BLaER1 treated with 17β-estradiol and CSF1 and Interleukin-3, amounts not matched to agents 10 nM and 100 nM (cell line): ENCODE measurements around the gene TUBB.
"Not testable (repeated sequence)": the region's sequence is repeated elsewhere in the genome, so short reads cannot be mapped to it uniquely, and the experiment has no call there.

Experiments used
- H3K27ac ChIP-seq, 11 experiments: shearing (Covaris generic); formaldehyde crosslinking; 2 replicates each; pipeline ENCODE4 v1.8.1; 2022
- H3K27me3 ChIP-seq, 11 experiments: shearing (Covaris generic); formaldehyde crosslinking; 2 replicates each; pipeline ENCODE4 v1.8.1; 2022
- H3K36me3 ChIP-seq, 11 experiments: shearing (Covaris generic); formaldehyde crosslinking; 2 replicates each; pipeline ENCODE4 v1.8.1; 2022
- H3K4me1 ChIP-seq, 10 experiments: shearing (Covaris generic); formaldehyde crosslinking; 2 replicates each; pipeline ENCODE4 v1.8.1; 2022
- H3K4me2 ChIP-seq, 11 experiments: shearing (Covaris generic); formaldehyde crosslinking; 2 replicates each; pipeline ENCODE4 v1.8.1; 2022
- H3K4me3 ChIP-seq, 10 experiments: shearing (Covaris generic); formaldehyde crosslinking; 2 replicates each; pipeline ENCODE4 v1.8.1; 2022
- H3K9ac ChIP-seq, 11 experiments: shearing (Covaris generic); formaldehyde crosslinking; 2 replicates each; pipeline ENCODE4 v1.8.1; 2022
- H3K9me3 ChIP-seq, 11 experiments: shearing (Covaris generic); formaldehyde crosslinking; replicated peaks in 1 of 11; 2 replicates each; pipeline ENCODE4 v1.8.1; 2022
- H4K20me1 ChIP-seq, 11 experiments: shearing (Covaris generic); formaldehyde crosslinking; 2 replicates each; pipeline ENCODE4 v1.8.1; 2022
- Cebpa-rat ChIP-seq, 11 experiments: shearing (Covaris generic); IDR thresholded peaks; 2 replicates each; pipeline ENCODE4 v1.8.1; 2022

Gene TUBB

DNA sequence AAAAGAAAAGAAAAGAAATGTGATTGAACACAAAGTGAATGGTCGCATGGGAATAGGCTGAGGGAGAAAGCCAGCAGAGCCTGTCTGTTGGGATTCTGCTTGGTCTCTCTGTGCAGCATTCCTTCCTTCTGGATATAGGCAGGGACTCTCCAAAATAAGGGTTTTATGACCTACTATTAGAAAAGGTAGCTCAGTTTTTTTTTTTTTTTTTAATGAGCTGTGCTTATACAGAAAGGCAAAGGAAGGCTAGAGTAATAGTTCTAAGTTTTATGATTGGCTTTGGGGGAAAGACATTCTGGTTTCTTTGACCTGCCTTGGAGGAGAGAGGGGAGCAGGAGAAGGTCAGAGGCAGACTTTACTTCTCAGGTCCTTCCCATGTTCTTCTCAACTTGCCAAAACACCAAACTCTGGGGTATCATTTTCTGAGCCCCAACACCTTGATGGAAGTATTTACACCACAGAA lies 43.0 kb downstream of the TUBB start:
- no peaks in the 10 kb centered on the region for H3K27me3 ChIP-seq
- H3K9me3 ChIP-seq = peaks cover 3 to 18% (median 13%) of the 10 kb centered on the region in 11 experiments; a peak in 16 of 22 replicates
- no peak overlapping the region for H3K4me3 ChIP-seq
- H3K4me1 ChIP-seq = peaks cover 37 to 93% (median 62%) of the 10 kb centered on the region in 10 experiments
- no peaks in the 10 kb centered on the region for H3K36me3 ChIP-seq
- peak overlapping the region in 10 of 11 experiments; percentile 19 to 65 (median 50); a peak in 19 of 22 replicates for H3K4me2 ChIP-seq
- H3K9ac ChIP-seq = peak overlapping the region in 2 of 11 experiments; percentile 10 to 31; a peak in 2 of 22 replicates
- no peaks in the 10 kb centered on the region for H4K20me1 ChIP-seq
- H3K27ac ChIP-seq = peak overlapping the region in 7 of 11 experiments; percentile 16 to 66 (median 52); a peak in 8 of 22 replicates
- no peak for TF ChIP-seq Cebpa-rat (IDR thresholded peaks at IDR 0.05)

DNA sequence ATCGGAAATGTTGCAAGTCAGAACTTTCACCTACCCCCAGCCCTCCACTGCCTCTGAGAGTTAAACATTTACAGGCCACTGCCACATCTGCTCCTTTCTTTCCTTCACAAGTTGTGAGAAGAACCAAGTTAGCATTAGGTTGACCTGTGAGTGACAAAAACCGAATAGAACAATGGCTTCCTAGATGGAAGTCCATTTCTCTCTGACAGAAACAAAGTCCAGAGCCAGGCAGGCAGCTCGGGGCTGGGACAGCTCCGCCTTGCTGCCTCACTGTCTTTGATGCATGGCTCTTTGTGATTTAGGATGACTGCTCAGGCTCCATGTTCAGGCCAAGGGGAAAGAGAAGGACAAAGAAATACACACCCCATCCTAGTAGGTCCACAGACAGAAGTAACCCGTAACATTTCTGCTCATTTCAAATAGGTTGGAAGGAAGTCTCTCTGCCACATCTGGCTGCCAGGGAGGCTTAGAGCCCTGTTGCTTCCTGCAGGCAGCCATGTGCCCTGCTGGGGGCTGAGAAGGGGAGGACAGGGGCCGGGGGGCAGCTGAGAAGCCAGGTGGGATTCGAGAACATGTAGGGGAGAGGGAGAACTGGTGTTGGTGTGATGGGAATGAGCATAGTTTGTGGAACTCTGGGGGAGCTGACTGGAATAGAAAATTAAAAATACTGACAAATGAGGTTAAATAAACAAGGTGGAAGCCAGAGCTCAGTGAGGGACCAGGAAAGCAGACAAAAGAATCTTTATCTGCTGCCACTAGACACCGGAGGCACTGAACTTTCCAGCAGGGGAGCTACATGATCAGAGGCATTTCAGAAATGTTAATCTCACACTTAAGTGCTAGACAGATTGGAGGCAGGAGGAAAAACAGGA lies 43.7 kb downstream of the TUBB start:
- no peaks in the 10 kb centered on the region for H3K36me3 ChIP-seq
- no peak overlapping the region for H3K4me3 ChIP-seq
- peak overlapping the region; percentile 15 to 66 (median 46); a peak in 18 of 22 replicates for H3K27ac ChIP-seq
- peaks cover 39 to 93% (median 62%) of the 10 kb centered on the region in 10 experiments for H3K4me1 ChIP-seq
- TF ChIP-seq Cebpa-rat (IDR thresholded peaks at IDR 0.05) = no peak
- H3K9ac ChIP-seq = peak overlapping the region in 9 of 11 experiments; percentile 1 to 34 (median 22); a peak in 9 of 22 replicates
- H3K27me3 ChIP-seq = no peaks in the 10 kb centered on the region
- peak overlapping the region; percentile 19 to 65 (median 45) for H3K4me2 ChIP-seq
- no peaks in the 10 kb centered on the region for H4K20me1 ChIP-seq
- H3K9me3 ChIP-seq = peaks cover 3 to 18% (median 13%) of the 10 kb centered on the region in 11 experiments; a peak in 16 of 22 replicates

DNA sequence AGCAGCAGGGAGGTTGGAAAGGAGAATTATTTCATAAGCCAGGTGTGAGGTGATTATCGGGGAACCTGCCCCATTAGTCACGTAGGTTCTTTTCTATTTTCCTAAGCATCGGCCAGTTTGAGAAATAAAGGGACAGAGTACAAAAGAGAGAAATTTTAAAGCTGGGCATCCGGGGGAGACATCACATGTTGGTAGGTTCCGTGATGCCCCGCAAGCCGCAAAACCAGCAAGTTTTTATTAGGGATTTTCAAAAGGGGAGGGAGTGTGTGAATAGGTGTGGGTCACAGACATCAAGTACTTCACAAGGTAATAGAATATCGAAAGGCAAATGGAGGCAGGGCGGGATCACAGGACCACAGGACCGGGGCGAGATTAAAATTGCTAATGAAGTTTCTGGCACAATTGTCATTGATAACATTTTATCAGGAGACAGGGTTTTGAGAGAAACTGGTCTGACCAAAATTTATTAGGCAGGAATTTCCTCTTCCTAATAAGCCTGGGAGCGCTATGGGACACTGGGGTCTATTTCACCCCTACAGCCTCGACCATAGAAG lies 44.4 kb downstream of the TUBB start:
- peaks cover 39 to 94% (median 61%) of the 10 kb centered on the region in 10 experiments for H3K4me1 ChIP-seq
- not testable (repeated sequence) for H3K4me3 ChIP-seq, H3K36me3 ChIP-seq, H3K27me3 ChIP-seq, H4K20me1 ChIP-seq
- H3K9me3 ChIP-seq = peaks cover 3 to 18% (median 12%) of the 10 kb centered on the region in 11 experiments; a peak in 16 of 22 replicates
- H3K9ac ChIP-seq = peak overlapping the region in 6 of 11 experiments; percentile 5 to 31 (median 24); a peak in 4 of 22 replicates
- H3K27ac ChIP-seq = peak overlapping the region in 9 of 11 experiments; percentile 16 to 66 (median 48); a peak in 11 of 22 replicates
- peak overlapping the region; percentile 19 to 65 (median 45); a peak in 18 of 22 replicates for H3K4me2 ChIP-seq

DNA sequence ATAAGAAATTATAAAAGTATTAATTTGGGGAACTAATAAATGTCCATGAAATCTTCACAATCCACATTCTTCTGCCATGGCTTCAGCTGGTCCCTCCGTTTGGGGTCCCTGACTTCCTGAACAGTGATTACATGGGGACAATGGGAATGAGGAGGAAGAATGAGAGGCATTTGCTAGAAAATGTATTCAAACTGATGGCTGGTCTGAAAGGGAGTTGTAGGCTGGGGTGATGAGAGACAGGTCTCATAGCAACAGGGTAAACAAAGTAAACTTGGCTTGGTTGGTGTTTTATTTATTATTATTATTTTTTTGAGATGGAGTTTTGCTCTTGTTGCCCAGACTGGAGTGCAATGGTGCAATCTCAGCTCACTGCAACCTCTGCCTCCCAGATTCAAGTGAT lies 45.3 kb downstream of the TUBB start:
- not testable (repeated sequence) for H4K20me1 ChIP-seq, H3K9ac ChIP-seq, H3K27me3 ChIP-seq, H3K36me3 ChIP-seq, H3K4me3 ChIP-seq, H3K27ac ChIP-seq, H3K9me3 ChIP-seq
- H3K4me2 ChIP-seq = peak overlapping the region in 2 of 11 experiments; percentile 82 to 91; a peak in 2 of 22 replicates
- H3K4me1 ChIP-seq = peaks cover 46 to 94% (median 61%) of the 10 kb centered on the region in 10 experiments

DNA sequence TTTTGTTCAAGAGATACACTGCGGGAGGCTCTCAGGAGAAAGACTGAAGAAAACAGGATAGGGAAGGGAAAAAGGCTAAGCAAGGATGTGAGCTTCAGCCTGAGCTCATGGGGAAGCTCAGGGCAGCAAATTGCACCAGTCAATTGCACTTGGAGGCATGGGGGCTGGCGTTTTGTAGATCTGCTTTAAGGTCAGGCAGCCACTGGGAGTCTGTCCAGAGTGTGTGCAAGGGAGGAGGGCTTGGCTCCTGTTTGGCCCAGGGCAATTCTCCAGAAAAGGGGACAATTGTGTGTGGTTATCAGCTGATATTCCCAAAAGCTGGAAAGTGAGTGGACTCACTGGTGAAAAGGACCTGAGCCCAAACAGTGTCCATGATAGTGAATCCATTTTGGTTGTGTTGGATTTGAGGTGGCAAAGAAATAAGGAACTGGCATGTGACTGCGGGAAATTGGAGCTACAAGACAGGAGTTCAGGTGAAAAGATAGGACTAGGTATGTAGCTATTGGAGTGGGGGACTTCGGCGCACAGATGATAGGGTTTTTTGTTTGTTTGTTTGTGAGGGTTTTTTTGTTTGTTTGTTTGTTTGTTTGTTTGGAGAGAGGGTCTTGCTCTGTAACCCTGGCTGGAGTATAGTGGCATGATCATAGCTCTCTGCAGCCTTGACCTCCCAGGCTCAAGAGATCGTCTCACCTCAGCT lies 46.5 kb downstream of the TUBB start:
- Histone ChIP-seq H3K9me3 (peaks cover 0 to 7% (median 5%) of the 10 kb centered on the region in 11 experiments; a peak in 9 of 22 replicates), H3K4me3 (no peak overlapping the region), H4K20me1 (no peaks in the 10 kb centered on the region), H3K27ac (peak overlapping the region in 8 of 11 experiments; percentile 90 to 97 (median 95); a peak in 13 of 22 replicates), H3K36me3 (no peaks in the 10 kb centered on the region), H3K9ac (0 out of 22 replicates have a peak overlapping the region, but pooled peaks of 1 of the 11 experiments have one; percentile 27), H3K4me2 (peak overlapping the region in 9 of 11 experiments; percentile 82 to 97 (median 94); a peak in 14 of 22 replicates), H3K4me1 (peaks cover 51 to 94% (median 66%) of the 10 kb centered on the region in 10 experiments), H3K27me3 (no peaks in the 10 kb centered on the region)
- TF ChIP-seq Cebpa-rat (IDR thresholded peaks at IDR 0.05) = no peak

DNA sequence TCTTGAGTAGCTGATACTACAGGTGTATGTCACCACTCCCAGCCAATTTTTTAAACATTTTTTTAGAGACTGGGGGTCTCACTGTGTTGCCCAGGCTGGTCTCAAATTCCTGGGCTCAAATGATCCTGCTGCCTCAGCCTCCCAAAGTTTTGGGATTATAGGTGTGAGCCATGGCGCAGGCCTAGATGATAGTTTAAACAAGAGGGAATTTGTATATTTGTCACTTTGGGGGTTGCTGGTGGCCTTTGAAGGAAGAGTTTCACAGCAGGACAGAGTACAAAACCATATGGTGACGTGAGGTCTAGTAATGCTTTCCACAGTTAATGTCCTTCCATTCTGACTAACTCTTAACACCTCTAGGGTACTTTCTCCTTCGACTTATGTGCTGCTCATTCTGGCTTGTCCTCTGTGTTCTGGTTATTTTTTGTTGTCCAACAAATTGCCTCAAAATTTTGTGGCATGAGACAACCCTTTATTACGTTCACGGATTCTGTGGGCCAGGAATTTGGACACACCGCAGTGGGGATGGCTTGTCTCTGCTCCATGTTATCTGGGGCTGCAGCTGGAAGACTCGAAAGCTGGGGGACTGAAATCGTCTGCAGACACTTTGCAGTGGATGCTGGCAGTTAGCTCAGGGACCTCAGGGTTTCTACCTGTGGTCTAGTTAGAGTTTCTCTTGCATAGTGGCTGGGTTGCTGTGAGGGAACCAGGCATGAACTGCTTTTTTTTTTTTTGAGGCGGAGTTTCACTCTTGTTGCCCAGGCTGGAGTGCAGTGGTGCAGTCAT lies 47.2 kb downstream of the TUBB start:
- Histone ChIP-seq H3K4me1 (peaks cover 51 to 94% (median 70%) of the 10 kb centered on the region in 10 experiments), H3K9ac (peak overlapping the region in 4 of 11 experiments; percentile 27 to 87 (median 56); a peak in 10 of 22 replicates), H3K9me3 (peaks cover 0 to 7% (median 5%) of the 10 kb centered on the region in 11 experiments; a peak in 9 of 22 replicates), H3K4me3 (no peak overlapping the region), H3K27me3 (no peaks in the 10 kb centered on the region), H3K36me3 (no peaks in the 10 kb centered on the region), H3K4me2 (peak overlapping the region; percentile 82 to 97 (median 92)), H3K27ac (peak overlapping the region in 10 of 11 experiments; percentile 90 to 97 (median 94); a peak in 20 of 22 replicates), H4K20me1 (no peaks in the 10 kb centered on the region)
- no peak for TF ChIP-seq Cebpa-rat (IDR thresholded peaks at IDR 0.05)

DNA sequence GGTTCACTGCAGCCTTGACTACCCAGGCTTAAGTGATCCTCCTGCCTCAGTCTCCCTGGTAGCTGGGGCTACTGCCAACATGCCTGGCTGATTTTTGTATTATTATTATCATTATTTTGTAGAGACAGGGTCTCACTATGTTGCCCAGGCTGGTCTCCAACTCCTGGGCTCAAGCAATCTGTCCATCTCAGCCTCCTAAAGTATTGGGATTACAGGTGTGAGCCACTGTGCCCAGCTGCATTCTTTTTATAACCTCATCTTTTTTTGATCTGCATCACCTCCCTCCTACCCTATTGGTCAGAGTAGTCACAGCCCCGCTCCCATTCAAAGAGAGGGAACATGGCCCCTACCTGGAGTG lies 47.8 kb downstream of the TUBB start:
- no peak overlapping the region for H3K4me3 ChIP-seq
- H3K27me3 ChIP-seq = no peaks in the 10 kb centered on the region
- H3K4me2 ChIP-seq = peak overlapping the region; percentile 82 to 97 (median 92)
- H3K27ac ChIP-seq = peak overlapping the region; percentile 86 to 97 (median 94); a peak in 21 of 22 replicates
- no peaks in the 10 kb centered on the region for H3K36me3 ChIP-seq
- H3K9ac ChIP-seq = peak overlapping the region in 8 of 11 experiments; percentile 79 to 87 (median 83); a peak in 11 of 22 replicates
- no peak for TF ChIP-seq Cebpa-rat (IDR thresholded peaks at IDR 0.05)
- peaks cover 0 to 7% (median 5%) of the 10 kb centered on the region in 11 experiments; a peak in 9 of 22 replicates for H3K9me3 ChIP-seq
- H4K20me1 ChIP-seq = no peaks in the 10 kb centered on the region
- H3K4me1 ChIP-seq = peaks cover 51 to 100% (median 76%) of the 10 kb centered on the region in 10 experiments
